ENCODE measurements around the gene TLE1. TPM values are rescaled to one million over a fixed set of nuclear protein-coding genes. Genes with fewer than 3 reads are reported as not detected.

The TLE1 gene
- total RNA-seq, 1 donor from 2014 or later, result 65.2 TPM

GRCh38 chr9:81627481-81627880 is 61.9 kb downstream of the TLE1 start:
- Histone ChIP-seq H3K27me3 (ENCODE audit: control insufficient read depth in 3 of 3, insufficient read depth in 3 of 3, low read length in 3 of 3) (no peaks in the 10 kb centered on the region), H3K27ac (ENCODE audit: low read depth, low read length) (no peak overlapping the region), H3K9ac (ENCODE audit: low read depth in 1 of 3, low read length in 3 of 3) (no peak overlapping the region), H3K4me1 (ENCODE audit: control insufficient read depth in 3 of 3, insufficient read depth in 3 of 3, low read length in 3 of 3) (peaks cover 0 to 4% (median 0%) of the 10 kb centered on the region in 3 donors), H3K36me3 (ENCODE audit: control insufficient read depth in 3 of 3, insufficient read depth in 3 of 3, low read length in 3 of 3) (peaks cover 0 to 6% (median 6%) of the 10 kb centered on the region in 3 donors), H3K4me3 (ENCODE audit: low read length in 3 of 3) (no peak overlapping the region), H3K9me3 (ENCODE audit: control insufficient read depth in 3 of 3, low read length in 3 of 3) (no peaks in the 10 kb centered on the region)

- H3K36me3 ChIP-seq (ENCODE audit: control insufficient read depth in 3 of 3, insufficient read depth in 3 of 3, low read length in 3 of 3), result peaks cover 0 to 6% (median 3%) of the 10 kb centered on the region in 3 donors
- no peak overlapping the region for H3K9ac ChIP-seq (ENCODE audit: low read depth in 1 of 3, low read length in 3 of 3)
- H3K4me1 ChIP-seq (ENCODE audit: control insufficient read depth in 3 of 3, insufficient read depth in 3 of 3, low read length in 3 of 3), result peaks cover under 1 to 8% (median 2%) of the 10 kb centered on the region in 3 donors
- no peaks in the 10 kb centered on the region for H3K27me3 ChIP-seq (ENCODE audit: control insufficient read depth in 3 of 3, insufficient read depth in 3 of 3, low read length in 3 of 3)
- H3K4me3 ChIP-seq (ENCODE audit: low read length in 3 of 3), result no peak overlapping the region
- H3K9me3 ChIP-seq (ENCODE audit: control insufficient read depth in 3 of 3, low read length in 3 of 3), result no peaks in the 10 kb centered on the region
- no peak overlapping the region for H3K27ac ChIP-seq (ENCODE audit: low read depth, low read length)
Observed at GRCh38 chr9:81626511-81626910, 62.8 kb downstream of the TLE1 start.

GRCh38 chr9:81625969-81626368 is 63.4 kb downstream of the TLE1 start:
- Histone ChIP-seq H3K27me3 (ENCODE audit: control insufficient read depth in 3 of 3, insufficient read depth in 3 of 3, low read length in 3 of 3) (no peaks in the 10 kb centered on the region), H3K9ac (ENCODE audit: low read depth in 1 of 3, low read length in 3 of 3) (no peak overlapping the region), H3K36me3 (ENCODE audit: control insufficient read depth in 3 of 3, insufficient read depth in 3 of 3, low read length in 3 of 3) (peaks cover 0 to 3% (median 0%) of the 10 kb centered on the region in 3 donors), H3K4me3 (ENCODE audit: low read length in 3 of 3) (no peak overlapping the region), H3K27ac (ENCODE audit: low read depth, low read length) (no peak overlapping the region), H3K9me3 (ENCODE audit: control insufficient read depth in 3 of 3, low read length in 3 of 3) (no peaks in the 10 kb centered on the region), H3K4me1 (ENCODE audit: control insufficient read depth in 3 of 3, insufficient read depth in 3 of 3, low read length in 3 of 3) (peaks cover 6 to 12% (median 8%) of the 10 kb centered on the region in 3 donors)

GRCh38 chr9:81623778-81624177 is 65.6 kb downstream of the TLE1 start:
- Histone ChIP-seq H3K27me3 (ENCODE audit: control insufficient read depth in 3 of 3, insufficient read depth in 3 of 3, low read length in 3 of 3) (no peaks in the 10 kb centered on the region), H3K9me3 (ENCODE audit: control insufficient read depth in 3 of 3, low read length in 3 of 3) (no peaks in the 10 kb centered on the region), H3K27ac (ENCODE audit: low read depth, low read length) (no peak overlapping the region), H3K4me3 (ENCODE audit: low read length in 3 of 3) (no peak overlapping the region), H3K4me1 (ENCODE audit: control insufficient read depth in 3 of 3, insufficient read depth in 3 of 3, low read length in 3 of 3) (peaks cover 8 to 26% (median 25%) of the 10 kb centered on the region in 3 donors), H3K9ac (ENCODE audit: low read depth in 1 of 3, low read length in 3 of 3) (no peak overlapping the region), H3K36me3 (ENCODE audit: control insufficient read depth in 3 of 3, insufficient read depth in 3 of 3, low read length in 3 of 3) (peaks cover 4 to 7% (median 6%) of the 10 kb centered on the region in 3 donors)

GRCh38 chr9:81622471-81623255 is 66.7 kb downstream of the TLE1 start:
- Histone ChIP-seq H3K9me3 (ENCODE audit: control insufficient read depth in 3 of 3, low read length in 3 of 3) (no peaks in the 10 kb centered on the region), H3K27me3 (ENCODE audit: control insufficient read depth in 3 of 3, insufficient read depth in 3 of 3, low read length in 3 of 3) (no peaks in the 10 kb centered on the region), H3K4me1 (ENCODE audit: control insufficient read depth in 3 of 3, insufficient read depth in 3 of 3, low read length in 3 of 3) (peaks cover 8 to 27% (median 22%) of the 10 kb centered on the region in 3 donors), H3K9ac (ENCODE audit: low read depth in 1 of 3, low read length in 3 of 3) (no peak overlapping the region), H3K27ac (ENCODE audit: low read depth, low read length) (no peak overlapping the region), H3K4me3 (ENCODE audit: low read length in 3 of 3) (no peak overlapping the region), H3K36me3 (ENCODE audit: control insufficient read depth in 3 of 3, insufficient read depth in 3 of 3, low read length in 3 of 3) (peaks cover 5 to 7% (median 6%) of the 10 kb centered on the region in 3 donors)

GRCh38 chr9:81621785-81622259 is 67.5 kb downstream of the TLE1 start:
- no peaks in the 10 kb centered on the region for H3K9me3 ChIP-seq (ENCODE audit: control insufficient read depth in 3 of 3, low read length in 3 of 3)
- no peak overlapping the region for H3K9ac ChIP-seq (ENCODE audit: low read depth in 1 of 3, low read length in 3 of 3)
- H3K27me3 ChIP-seq (ENCODE audit: control insufficient read depth in 3 of 3, insufficient read depth in 3 of 3, low read length in 3 of 3), result no peaks in the 10 kb centered on the region
- H3K4me3 ChIP-seq (ENCODE audit: low read length in 3 of 3), result no peak overlapping the region
- peaks cover 8 to 27% (median 22%) of the 10 kb centered on the region in 3 donors for H3K4me1 ChIP-seq (ENCODE audit: control insufficient read depth in 3 of 3, insufficient read depth in 3 of 3, low read length in 3 of 3)
- H3K27ac ChIP-seq (ENCODE audit: low read depth, low read length), result no peak overlapping the region
- H3K36me3 ChIP-seq (ENCODE audit: control insufficient read depth in 3 of 3, insufficient read depth in 3 of 3, low read length in 3 of 3), result peaks cover 5 to 7% (median 6%) of the 10 kb centered on the region in 3 donors

GRCh38 chr9:81621118-81621517 is 68.2 kb downstream of the TLE1 start:
- H3K36me3 ChIP-seq (ENCODE audit: control insufficient read depth in 3 of 3, insufficient read depth in 3 of 3, low read length in 3 of 3), result peaks cover 5 to 6% (median 5%) of the 10 kb centered on the region in 3 donors
- H3K27me3 ChIP-seq (ENCODE audit: control insufficient read depth in 3 of 3, insufficient read depth in 3 of 3, low read length in 3 of 3), result no peaks in the 10 kb centered on the region
- H3K9me3 ChIP-seq (ENCODE audit: control insufficient read depth in 3 of 3, low read length in 3 of 3), result no peaks in the 10 kb centered on the region
- H3K27ac ChIP-seq (ENCODE audit: low read depth, low read length), result no peak overlapping the region
- H3K4me1 ChIP-seq (ENCODE audit: control insufficient read depth in 3 of 3, insufficient read depth in 3 of 3, low read length in 3 of 3), result peaks cover 8 to 27% (median 22%) of the 10 kb centered on the region in 3 donors
- H3K4me3 ChIP-seq (ENCODE audit: low read length in 3 of 3), result no peak overlapping the region
- no peak overlapping the region for H3K9ac ChIP-seq (ENCODE audit: low read depth in 1 of 3, low read length in 3 of 3)

GRCh38 chr9:81620002-81620390 is 69.4 kb downstream of the TLE1 start:
- Histone ChIP-seq H3K9ac (ENCODE audit: low read depth in 1 of 3, low read length in 3 of 3) (no peak overlapping the region), H3K4me1 (ENCODE audit: control insufficient read depth in 3 of 3, insufficient read depth in 3 of 3, low read length in 3 of 3) (peaks cover 8 to 27% (median 22%) of the 10 kb centered on the region in 3 donors), H3K27me3 (ENCODE audit: control insufficient read depth in 3 of 3, insufficient read depth in 3 of 3, low read length in 3 of 3) (no peaks in the 10 kb centered on the region), H3K9me3 (ENCODE audit: control insufficient read depth in 3 of 3, low read length in 3 of 3) (no peaks in the 10 kb centered on the region), H3K4me3 (ENCODE audit: low read length in 3 of 3) (no peak overlapping the region), H3K36me3 (ENCODE audit: control insufficient read depth in 3 of 3, insufficient read depth in 3 of 3, low read length in 3 of 3) (peaks cover 5 to 10% (median 5%) of the 10 kb centered on the region in 3 donors), H3K27ac (ENCODE audit: low read depth, low read length) (no peak overlapping the region)

- no peak overlapping the region for H3K4me3 ChIP-seq (ENCODE audit: low read length in 3 of 3)
- H3K9me3 ChIP-seq (ENCODE audit: control insufficient read depth in 3 of 3, low read length in 3 of 3), result no peaks in the 10 kb centered on the region
- peaks cover 8 to 27% (median 22%) of the 10 kb centered on the region in 3 donors for H3K4me1 ChIP-seq (ENCODE audit: control insufficient read depth in 3 of 3, insufficient read depth in 3 of 3, low read length in 3 of 3)
- no peak overlapping the region for H3K27ac ChIP-seq (ENCODE audit: low read depth, low read length)
- no peak overlapping the region for H3K9ac ChIP-seq (ENCODE audit: low read depth in 1 of 3, low read length in 3 of 3)
- no peaks in the 10 kb centered on the region for H3K27me3 ChIP-seq (ENCODE audit: control insufficient read depth in 3 of 3, insufficient read depth in 3 of 3, low read length in 3 of 3)
- peaks cover 5 to 12% (median 7%) of the 10 kb centered on the region in 3 donors for H3K36me3 ChIP-seq (ENCODE audit: control insufficient read depth in 3 of 3, insufficient read depth in 3 of 3, low read length in 3 of 3)
Observed at GRCh38 chr9:81619353-81620001, 69.9 kb downstream of the TLE1 start.

GRCh38 chr9:81618923-81619322 is 70.4 kb downstream of the TLE1 start:
- Histone ChIP-seq H3K4me3 (ENCODE audit: low read length in 3 of 3) (no peak overlapping the region), H3K27me3 (ENCODE audit: control insufficient read depth in 3 of 3, insufficient read depth in 3 of 3, low read length in 3 of 3) (no peaks in the 10 kb centered on the region), H3K9ac (ENCODE audit: low read depth in 1 of 3, low read length in 3 of 3) (peak overlapping the region in 1 of 3 donors; percentile 10), H3K36me3 (ENCODE audit: control insufficient read depth in 3 of 3, insufficient read depth in 3 of 3, low read length in 3 of 3) (peaks cover 5 to 15% (median 11%) of the 10 kb centered on the region in 3 donors), H3K9me3 (ENCODE audit: control insufficient read depth in 3 of 3, low read length in 3 of 3) (no peaks in the 10 kb centered on the region), H3K27ac (ENCODE audit: low read depth, low read length) (no peak overlapping the region), H3K4me1 (ENCODE audit: control insufficient read depth in 3 of 3, insufficient read depth in 3 of 3, low read length in 3 of 3) (peaks cover 8 to 27% (median 26%) of the 10 kb centered on the region in 3 donors)

Measured in skeletal muscle tissue (tissue), 4 donors.